OCI-M2 (cell line): ENCODE data around the gene TOP2A.
"Not testable (repeated sequence)": the region's sequence is repeated elsewhere in the genome, so short reads cannot be mapped to it uniquely, and the experiment has no call there.

Source experiments
- DNase-seq: peaks from one replicate; lab custom pipeline; 2025; ENCODE audit not compliant: unreplicated experiment; lab: John Stamatoyannopoulos, UW

TOP2A gene

GRCh38 chr17:40376541-40376940 lies 41.2 kb downstream of the TOP2A start:
- not testable (repeated sequence) for DNase-seq

DNA sequence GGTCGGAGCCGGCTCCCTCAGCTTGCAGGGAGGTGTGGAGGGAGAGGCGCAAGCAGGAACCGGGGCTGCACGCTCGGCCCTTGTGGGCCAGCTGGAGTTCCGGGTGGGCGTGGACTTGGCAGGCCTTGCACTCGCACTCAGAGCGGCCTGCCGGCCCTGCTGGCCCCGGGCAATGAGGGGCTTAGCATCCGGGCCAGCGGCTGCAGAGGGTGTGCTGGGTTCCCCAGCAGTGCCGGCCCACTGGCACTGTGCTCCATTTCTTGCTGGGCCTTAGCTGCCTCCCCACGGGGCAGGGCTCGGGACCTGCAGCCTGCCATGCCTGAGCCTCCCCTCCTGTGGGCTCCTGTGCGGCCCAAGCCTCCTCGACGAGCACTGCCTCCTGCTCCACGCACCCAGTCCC lies 41.9 kb downstream of the TOP2A start:
- not testable (repeated sequence) for DNase-seq

DNA sequence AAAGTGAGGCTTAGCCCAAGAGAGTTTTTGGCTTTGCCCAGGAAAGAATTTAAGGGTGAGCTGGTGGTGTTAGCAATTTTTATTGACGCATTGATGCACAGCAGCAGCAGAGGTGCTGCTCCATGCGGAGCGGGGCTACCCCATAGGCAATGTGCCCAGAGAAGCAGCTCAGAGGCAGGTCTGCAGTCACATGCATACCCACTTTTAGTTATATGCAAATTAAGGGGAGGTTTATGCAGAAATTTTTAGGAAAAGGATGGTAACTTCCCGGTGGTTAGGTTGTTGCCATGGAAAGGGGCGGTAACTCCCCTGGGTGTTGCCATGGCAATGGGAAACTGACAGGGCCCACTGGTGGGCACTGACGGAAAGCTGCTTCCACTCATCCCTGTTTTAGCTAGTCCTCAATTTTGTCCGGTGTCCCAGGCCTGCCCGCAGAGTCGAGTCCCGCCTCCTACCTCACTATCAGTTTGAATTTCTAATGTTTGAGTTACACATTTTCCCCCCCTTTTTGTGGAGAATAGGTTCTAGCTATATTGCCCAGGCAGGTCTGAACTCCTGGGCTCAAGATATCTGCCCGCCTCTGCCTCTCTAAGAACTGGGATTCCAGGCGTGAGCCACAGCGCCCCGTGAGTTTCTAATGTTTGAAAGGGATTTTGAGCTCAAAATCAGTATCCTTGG lies 42.7 kb downstream of the TOP2A start:
- no peak for DNase-seq

DNA sequence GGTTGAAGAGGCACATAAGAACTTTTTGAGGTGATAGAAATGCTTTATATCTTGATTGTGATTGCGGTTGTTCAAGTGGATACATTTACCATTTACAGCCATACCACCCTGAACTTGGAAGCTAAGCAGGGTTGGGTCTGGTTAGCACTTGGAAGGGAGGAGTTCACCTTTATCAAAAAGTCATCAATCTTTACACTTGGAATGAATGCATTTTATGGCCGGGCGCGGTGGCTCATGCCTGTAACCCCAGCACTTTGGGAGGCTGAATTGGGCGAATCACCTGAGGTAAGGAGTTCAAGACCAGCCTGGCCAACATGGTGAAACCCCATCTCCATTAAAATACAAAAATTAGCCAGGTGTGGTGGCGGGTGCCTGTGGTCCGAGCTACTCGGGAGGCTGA lies 43.7 kb downstream of the TOP2A start:
- no peak for DNase-seq

- DNase-seq = no peak
These were observed 44.4 kb downstream of the TOP2A start for GRCh38 chr17:40373324-40373723.

DNA sequence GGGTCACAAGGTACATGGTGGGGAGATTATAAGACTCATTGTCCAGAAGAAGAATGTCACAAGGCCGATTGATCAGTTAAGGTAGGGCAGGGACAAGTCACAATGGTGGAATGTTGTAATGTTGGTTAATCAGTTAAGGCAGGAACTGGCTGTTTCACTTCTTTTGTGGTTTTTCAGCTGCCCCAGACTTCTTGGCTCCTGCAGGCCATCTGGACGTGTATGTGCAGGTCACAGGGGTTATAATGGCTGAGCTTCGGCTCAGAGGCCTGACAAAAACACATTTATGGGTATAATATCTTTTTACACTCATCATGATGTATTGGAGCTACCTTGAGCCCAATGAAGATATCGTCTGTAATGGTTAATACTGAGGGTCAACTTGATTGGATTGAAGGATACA lies 45.1 kb downstream of the TOP2A start:
- DNase-seq = not testable (repeated sequence)

DNA sequence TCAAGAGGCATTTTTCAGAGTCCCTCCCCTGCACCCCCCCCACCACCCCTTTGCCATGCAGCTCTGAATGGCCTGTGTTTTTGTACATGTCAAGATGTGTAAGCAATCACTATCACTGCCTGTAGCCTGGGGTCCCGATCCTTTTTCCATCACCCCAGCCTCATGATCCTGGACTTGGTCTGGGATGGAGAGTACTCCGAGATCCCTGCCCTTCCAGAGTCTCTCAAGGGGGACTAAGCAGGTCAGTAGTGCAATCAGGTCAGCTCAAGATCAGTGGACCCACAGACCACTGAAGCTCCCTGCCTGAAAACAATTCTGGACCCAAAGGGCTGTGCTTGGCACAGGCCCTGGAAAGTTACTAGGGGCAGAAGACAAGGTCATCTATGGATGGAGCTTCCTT lies 45.7 kb downstream of the TOP2A start:
- DNase-seq = no peak

- DNase-seq = no peak
These were observed 46.3 kb downstream of the TOP2A start for GRCh38 chr17:40371261-40371929.

DNA sequence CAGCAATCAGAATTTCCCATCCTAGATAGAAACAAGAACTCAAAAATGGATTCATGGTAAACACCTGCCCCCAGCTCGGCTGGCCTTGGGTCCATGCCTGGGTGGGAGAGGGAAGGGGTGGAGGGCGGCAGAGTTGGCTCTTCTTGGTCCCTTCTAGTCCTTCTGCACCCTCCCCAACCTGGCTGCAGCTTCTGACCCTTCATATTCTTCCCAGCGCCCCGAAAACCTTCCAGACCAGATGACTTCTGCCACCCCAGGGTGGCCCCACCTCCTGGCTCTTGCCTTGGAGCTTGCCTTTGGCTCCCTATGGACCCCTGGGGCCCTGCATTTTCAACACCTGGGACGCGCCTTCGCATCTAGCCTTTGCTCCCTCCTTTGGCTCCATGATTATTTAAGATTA lies 47.8 kb downstream of the TOP2A start:
- no peak for DNase-seq

- DNase-seq = not testable (repeated sequence)
These were observed 50.0 kb downstream of the TOP2A start for GRCh38 chr17:40367728-40368127.

DNA sequence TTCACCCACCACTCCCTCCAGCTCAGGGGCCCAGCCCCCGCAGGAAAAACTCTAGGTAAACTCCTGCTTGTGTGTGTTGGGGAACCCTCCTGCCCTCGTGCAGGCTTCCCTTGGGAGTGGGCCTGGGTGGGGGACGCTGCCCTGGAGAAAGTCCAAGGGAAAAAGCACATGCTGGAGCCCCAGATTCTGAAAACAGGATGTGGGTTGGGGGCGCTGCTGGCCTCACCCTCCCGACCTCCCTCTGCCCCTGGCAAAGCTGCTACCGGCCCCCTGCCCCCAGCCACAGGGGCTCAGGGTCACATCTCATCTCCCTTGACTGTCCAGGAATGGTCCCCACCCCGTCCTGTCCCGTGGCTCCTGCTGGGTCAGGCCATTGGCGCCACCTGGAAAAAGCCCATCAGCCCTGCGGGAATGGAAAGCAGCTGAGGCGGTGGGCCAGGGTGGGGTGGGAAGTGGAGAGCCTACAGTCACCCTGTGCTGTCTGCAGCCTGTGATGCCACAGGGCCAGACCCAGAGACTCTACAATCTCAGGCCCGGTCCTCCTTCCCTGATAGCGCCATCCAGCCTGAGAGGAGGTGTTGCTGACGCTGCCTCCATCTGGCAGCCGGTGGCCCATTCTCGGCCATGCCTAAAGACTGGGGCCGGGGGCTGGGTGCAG lies 50.7 kb downstream of the TOP2A start:
- DNase-seq = no peak

DNA sequence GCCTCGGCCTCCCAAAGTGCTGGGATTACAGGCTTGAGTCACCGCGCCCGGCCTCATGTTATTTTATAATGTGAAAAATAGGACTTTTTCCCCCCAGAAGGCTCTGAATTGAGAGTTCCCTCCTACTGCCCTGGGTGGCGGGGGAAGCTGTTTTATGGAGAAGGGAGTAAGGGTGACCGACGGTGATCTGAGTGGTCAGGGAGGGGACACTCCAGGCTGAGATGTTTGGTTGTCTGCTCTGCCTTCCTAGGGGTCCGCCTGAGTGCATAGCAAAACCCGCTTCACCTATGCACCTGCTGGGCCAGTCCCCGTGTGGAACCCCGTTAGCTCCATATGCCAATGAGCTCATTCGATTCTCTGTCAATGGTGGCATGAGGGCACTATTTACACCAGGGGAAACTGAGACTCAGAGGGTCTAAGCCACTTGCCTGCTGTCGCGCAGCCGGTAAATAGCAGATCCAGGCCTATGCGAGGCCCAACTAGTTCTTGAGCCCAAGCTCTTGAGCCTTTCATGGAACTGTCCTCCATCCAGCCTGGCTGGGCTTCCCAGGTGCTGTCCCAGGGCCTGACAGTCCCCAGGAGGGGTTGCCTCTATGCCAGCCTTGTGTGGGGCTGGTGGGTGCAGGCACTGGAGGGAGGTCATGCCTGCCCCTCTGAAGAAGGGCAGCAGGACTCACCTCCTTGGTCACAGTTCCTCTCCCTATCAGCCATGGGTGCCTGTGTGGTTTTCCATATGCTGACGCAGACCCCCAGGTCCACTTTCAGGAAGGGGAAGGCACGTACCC lies 51.4 kb downstream of the TOP2A start:
- DNase-seq = no peak

DNA sequence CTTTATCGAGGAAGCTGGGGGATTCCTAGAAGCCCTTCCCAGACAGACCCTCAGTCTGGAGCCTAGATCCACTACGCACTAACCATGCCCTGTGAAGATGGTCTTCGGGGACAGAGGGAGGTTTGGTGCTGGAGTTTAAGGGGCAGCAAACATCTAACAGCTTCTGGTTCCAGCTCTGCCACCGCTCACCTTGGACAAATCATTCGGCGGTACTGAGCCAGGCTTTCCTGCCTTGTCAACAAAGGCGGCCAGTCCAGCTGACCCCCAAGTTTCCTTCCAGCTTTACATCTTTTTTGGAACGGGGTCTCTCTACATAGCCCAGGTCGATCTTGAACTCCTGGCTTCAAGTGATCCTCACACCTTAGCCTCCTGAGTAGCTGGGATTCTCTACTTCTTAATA lies 52.8 kb downstream of the TOP2A start:
- DNase-seq = no peak

DNA sequence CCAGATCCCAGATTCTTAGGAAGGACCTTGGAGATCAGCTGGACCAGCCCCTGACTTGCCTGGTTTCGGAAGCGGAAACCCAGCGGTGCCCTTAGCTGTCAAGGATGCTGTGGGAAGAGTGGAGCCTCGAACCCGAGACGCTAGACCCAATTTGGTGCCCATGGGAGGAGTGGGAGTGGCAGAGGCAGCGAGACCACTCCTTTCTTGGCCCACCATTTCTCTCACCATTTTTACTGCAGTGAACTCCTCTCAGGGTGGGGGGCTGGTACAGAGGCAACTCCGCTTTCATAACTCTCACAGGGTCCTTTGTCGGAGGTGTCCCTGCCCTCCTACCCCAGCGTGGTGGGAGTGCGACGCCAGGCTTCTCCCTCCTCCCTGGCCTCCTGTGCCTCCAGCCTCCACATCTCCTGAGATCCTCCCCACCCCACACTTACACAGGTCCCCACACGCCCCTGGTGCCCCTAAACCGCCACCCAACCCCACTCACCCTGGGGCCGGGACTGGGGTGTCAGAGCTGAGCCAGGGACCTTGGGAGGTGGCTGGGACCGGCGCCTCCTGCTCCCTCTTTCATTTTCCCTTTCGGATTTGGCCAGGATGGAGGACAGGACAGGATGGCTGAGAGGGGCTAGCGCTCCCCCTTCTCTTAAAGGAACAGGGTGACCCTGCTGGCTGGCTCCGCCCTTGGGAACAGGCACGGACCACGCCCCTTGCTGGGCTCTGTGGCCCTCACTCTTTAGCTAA lies 53.4 kb downstream of the TOP2A start, which contains the start of gene GJD3:
Gene GJD3 (minus strand): TSS at position 617 of the 741 bp plus-strand sequence. CDS start 922 bp downstream, outside the sequence.
- no peak for DNase-seq

- DNase-seq = no peak
These were observed 54.4 kb downstream of the TOP2A start for GRCh38 chr17:40363111-40363827.

DNA sequence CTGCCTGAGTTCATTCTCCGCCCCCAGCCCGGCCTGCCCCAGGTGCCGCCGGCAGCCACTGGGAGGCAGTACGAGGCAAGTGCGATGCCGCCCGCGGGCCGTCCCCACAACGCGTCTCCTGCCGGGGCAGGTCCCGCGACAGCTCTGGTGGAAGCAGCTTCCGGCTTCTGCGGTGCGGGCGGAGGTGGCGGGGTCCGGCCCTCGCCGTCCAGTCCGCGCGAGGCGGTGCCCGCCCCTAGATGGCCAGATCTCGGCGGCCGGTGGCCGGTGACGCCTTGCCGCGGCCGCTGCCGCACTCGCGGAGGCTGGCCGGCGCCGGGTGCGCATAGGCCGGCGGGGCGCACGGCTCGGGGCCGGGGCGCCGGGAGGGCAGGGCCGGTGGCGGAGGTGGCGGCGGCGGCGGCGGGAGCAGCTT lies 55.0 kb downstream of the TOP2A start:
- DNase-seq = no peak

DNA sequence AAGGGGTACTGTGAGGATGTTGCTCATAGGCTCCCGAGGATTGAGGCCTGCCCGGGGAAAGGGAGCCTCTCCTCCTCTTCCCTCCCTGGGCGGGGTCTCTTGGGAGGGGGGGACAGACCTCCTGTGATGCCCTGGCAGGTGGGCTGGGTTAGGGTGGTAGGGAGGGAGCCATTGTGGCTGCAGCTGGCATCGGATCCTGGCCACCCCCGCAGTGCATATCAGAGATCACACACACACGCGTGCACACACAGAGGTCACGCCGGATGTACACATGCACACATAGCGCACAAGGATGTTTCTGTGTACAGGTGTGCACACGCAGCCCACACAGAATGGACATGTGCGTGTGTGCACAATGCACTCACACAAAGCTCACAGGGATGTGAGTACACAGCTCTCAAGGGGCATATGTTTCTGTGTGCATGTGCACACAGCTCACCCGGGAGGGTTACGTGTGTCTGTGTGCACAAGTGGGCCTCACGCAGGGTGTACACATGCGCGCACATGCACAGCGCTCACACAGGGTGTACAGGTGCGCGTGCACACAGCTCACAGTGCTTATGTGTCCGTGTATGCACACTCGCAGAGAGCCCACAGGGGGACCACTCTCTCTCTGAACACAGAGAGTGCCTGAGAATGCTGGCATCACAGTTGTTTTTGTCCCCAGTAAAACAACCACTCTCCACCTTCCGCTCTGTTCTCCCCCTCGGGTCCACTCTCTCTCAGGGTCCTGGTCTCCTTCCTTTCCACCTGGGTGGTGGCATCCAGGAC lies 55.6 kb downstream of the TOP2A start:
- DNase-seq = no peak

DNA sequence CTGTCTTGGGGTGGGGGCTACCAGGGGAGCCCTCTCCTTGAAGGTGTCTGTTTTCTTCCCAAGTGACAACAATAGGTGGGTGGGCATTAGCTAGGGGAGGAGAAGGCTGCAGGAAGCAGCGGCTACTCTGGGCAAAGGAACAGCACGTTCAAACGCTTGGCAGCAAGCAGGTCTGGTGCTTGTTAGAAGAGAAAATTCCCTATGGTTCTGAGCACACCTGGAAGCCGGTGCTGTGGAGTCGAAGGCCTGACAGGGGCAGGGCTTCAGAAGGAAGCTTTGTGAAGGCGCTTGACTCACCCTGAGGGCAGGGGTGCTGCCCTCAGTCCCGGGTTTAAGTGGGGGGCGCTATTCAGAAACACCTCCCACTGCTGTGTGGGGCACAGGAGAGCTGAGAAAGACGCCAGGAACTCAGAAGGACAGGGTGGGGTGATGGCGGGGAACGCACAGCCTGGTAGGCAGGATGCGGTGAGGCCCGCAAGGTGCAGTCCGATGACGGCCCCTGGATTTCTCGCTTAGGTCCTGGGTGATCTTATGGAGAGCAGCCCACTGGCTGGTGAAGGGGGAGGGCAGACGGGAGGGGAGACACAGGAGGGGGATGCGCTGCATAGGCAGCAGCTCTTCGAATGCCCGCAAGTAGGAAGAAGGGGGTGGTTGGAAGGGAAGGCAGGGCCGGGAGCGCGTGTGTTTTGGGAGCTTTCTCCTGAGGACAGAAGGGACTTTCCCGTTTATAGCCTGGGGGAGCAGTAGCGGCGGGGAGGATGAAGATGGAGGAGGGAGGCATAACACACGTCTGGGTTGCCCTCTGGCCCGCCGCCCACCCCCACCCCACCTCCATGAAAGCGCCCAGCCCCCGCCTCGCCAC lies 56.4 kb downstream of the TOP2A start:
- DNase-seq = no peak
